Activated B cell treated with CpG ODN at 0.5 μM for 24 hours (primary cell): ENCODE data around the gene DNAJC27. TPM values are rescaled to one million over a fixed set of nuclear protein-coding genes. Genes with fewer than 3 reads are reported as not detected.

ENCODE experiments used
- ATAC-seq: fragments of 200-7000 bp; cut with Tn5 transposase; one replicate; pipeline ENCODE4 v1.10.0; 2021; ENCODE audit warnings: low read depth, mild to moderate bottlenecking, moderate library complexity
- CTCF ChIA-PET: fragments of 350-600 bp; sonication (Branson Sonifier 250); formaldehyde crosslinking; loops from one replicate; lab custom pipeline; 2021; ENCODE audit warnings: antibody characterized with exemption; lab: Charles Lee
- POLR2A ChIA-PET: fragments of 350-600 bp; sonication (Branson Sonifier 250); formaldehyde crosslinking; loops from one replicate; lab custom pipeline; 2021; ENCODE audit warnings: antibody characterized with exemption; lab: Charles Lee
- DNase-seq: peaks from one replicate; pipeline ENCODE4 v3.0.0; 2022
- H3K27ac Mint-ChIP-seq: one replicate; pipeline ENCODE4 v1.8.0; 2020; ENCODE audit warnings: mixed read lengths
- H3K27me3 Mint-ChIP-seq: one replicate; pipeline ENCODE4 v1.8.0; 2021; ENCODE audit warnings: mixed read lengths
- H3K36me3 Mint-ChIP-seq: one replicate; pipeline ENCODE4 v1.8.0; 2021; ENCODE audit warnings: low read depth, mixed read lengths
- H3K4me1 Mint-ChIP-seq: one replicate; pipeline ENCODE4 v1.8.0; 2021; ENCODE audit warnings: mixed read lengths
- H3K4me3 Mint-ChIP-seq: one replicate; pipeline ENCODE4 v1.8.0; 2020; ENCODE audit warnings: mild to moderate bottlenecking, mixed read lengths
- H3K9me3 Mint-ChIP-seq: one replicate; pipeline ENCODE4 v1.8.0; 2020; ENCODE audit warnings: mixed read lengths
- intact Hi-C: fragments of 100-400 bp; cut with micrococcal nuclease; formaldehyde crosslinking; loops from one replicate; pipeline ENCODE4 v1.15.1; 2024
- total RNA-seq: library from RNA; stranded (reverse); gene quantifications from 2 replicates; pipeline ENCODE4 v1.2.3, GENCODE V29; 2022
- TF ChIP-seq, protein P1 (sequence below): fragments of 200-600 bp; IDR thresholded peaks from one replicate; pipeline ENCODE4 v1.8.0; 2022; ENCODE audit warnings: antibody characterized with exemption, mild to moderate bottlenecking

The DNAJC27 gene
- total RNA-seq, 1 donor from 2014 or later = 9.7 TPM

DNA sequence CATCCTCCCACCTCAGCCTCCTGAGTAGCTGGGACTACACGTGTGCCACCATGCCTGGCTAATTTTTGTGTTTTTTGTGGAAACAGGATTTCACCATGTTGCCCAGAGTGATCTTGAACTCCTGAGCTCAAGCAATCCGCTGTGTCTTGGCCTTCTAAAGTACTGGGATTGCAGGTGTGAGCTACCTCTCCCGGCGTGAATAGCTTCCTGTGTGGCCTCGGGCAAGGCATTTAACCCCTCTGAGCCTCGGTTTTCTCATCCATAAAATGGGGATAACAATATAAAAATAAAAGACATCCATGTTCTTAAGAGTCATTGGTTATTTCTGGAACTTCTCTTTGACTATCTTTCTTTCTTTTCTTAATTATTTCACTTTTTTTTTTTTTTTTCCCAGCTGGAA, 32.4 kb downstream of the DNAJC27 start:
- ChIA-PET POLR2A (interaction anchor here (0.7 kb wide), 1 partner anchor 126 kb away, joined by 3 read pairs; no protein-coding TSS in a partner anchor), CTCF (no interaction called here)
- Mint-ChIP-seq H3K4me1 (no peaks in the 10 kb centered on the region), H3K36me3 (peaks cover 3% of the 10 kb centered on the region), H3K27me3 (no peaks in the 10 kb centered on the region), H3K27ac (no peak overlapping the region), H3K9me3 (no peaks in the 10 kb centered on the region), H3K4me3 (no peak overlapping the region)
- TF ChIP-seq, protein P1, sequence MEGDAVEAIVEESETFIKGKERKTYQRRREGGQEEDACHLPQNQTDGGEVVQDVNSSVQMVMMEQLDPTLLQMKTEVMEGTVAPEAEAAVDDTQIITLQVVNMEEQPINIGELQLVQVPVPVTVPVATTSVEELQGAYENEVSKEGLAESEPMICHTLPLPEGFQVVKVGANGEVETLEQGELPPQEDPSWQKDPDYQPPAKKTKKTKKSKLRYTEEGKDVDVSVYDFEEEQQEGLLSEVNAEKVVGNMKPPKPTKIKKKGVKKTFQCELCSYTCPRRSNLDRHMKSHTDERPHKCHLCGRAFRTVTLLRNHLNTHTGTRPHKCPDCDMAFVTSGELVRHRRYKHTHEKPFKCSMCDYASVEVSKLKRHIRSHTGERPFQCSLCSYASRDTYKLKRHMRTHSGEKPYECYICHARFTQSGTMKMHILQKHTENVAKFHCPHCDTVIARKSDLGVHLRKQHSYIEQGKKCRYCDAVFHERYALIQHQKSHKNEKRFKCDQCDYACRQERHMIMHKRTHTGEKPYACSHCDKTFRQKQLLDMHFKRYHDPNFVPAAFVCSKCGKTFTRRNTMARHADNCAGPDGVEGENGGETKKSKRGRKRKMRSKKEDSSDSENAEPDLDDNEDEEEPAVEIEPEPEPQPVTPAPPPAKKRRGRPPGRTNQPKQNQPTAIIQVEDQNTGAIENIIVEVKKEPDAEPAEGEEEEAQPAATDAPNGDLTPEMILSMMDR = no peak
- DNase-seq = no peak
- intact Hi-C loops = no loop called here
- ATAC-seq = no peak

DNA sequence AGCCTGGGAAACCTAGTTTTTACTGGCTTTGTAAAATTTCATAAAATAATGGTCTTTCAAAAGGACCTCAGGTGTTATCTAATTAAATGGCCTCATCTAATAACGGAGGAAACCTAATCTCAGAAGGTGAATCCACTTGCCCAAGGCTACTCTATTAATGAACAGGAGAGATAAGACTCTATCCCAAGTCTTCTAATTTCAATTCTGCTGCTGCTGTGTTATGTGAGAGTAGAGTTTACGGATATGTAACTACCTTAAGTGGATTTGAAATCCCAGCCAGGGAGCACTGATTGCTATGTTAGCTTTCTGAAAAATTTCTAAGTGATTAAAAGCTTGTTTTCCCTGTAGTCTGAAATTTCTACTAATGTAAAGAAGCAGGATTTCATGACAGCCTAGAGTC, 34.5 kb downstream of the DNAJC27 start:
- H3K27me3 Mint-ChIP-seq = no peaks in the 10 kb centered on the region
- no peaks in the 10 kb centered on the region for H3K36me3 Mint-ChIP-seq
- H3K9me3 Mint-ChIP-seq = no peaks in the 10 kb centered on the region
- no peaks in the 10 kb centered on the region for H3K4me1 Mint-ChIP-seq
- H3K27ac Mint-ChIP-seq = no peak overlapping the region
- TF ChIP-seq, protein P1 = no peak
- DNase-seq (no peak), ATAC-seq (no peak)
- intact Hi-C loops = no loop called here
- CTCF ChIA-PET = no interaction called here
- POLR2A ChIA-PET = no interaction called here
- H3K4me3 Mint-ChIP-seq = no peak overlapping the region

DNA sequence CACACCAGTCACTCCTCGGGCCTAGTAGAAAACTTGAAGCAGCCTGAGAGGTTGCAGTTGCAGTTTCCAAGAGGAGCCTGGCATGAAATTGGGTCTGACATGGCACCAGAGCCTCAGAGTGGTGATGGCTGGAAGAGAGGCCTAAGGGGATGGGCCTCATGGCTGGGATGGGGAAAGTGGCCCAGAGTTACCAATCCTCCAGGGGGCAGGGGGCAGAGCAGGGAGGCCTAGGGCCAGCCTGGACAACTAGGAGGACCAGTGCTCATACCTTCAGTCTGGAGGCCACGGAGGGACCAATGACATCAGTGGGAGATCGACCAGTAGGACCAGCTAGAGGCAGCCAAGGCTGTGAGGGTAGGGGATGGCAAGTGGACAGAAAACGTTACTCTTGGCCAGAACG, 36.6 kb downstream of the DNAJC27 start:
- TF ChIP-seq, protein P1 = no peak
- Mint-ChIP-seq H3K9me3 (no peaks in the 10 kb centered on the region), H3K36me3 (no peaks in the 10 kb centered on the region), H3K4me1 (no peaks in the 10 kb centered on the region), H3K27ac (no peak overlapping the region), H3K4me3 (no peak overlapping the region), H3K27me3 (no peaks in the 10 kb centered on the region)
- no peak for ATAC-seq
- DNase-seq = no peak
- CTCF ChIA-PET = no interaction called here
- intact Hi-C loops = no loop called here
- POLR2A ChIA-PET = no interaction called here

DNA sequence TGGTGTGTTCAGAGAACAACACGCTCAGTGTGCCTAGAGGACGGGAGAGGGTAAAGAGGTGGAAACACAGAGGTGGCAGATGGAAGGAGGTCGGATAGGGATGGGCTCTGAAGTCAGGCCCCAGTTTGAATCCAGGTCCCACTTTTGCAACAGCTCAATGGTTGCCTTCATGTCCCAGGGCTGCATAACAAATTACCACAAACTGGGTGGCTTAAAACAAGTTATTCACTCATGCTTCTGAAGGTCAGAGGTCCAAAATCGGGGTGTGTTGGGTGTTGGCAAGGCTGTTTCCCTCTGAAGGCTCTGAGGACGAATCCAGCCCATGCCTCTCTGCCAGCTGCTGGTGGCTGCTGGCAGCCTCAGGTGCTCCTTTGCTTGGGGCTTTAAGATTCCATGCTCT, 39.0 kb downstream of the DNAJC27 start:
- H3K36me3 Mint-ChIP-seq = no peaks in the 10 kb centered on the region

DNA sequence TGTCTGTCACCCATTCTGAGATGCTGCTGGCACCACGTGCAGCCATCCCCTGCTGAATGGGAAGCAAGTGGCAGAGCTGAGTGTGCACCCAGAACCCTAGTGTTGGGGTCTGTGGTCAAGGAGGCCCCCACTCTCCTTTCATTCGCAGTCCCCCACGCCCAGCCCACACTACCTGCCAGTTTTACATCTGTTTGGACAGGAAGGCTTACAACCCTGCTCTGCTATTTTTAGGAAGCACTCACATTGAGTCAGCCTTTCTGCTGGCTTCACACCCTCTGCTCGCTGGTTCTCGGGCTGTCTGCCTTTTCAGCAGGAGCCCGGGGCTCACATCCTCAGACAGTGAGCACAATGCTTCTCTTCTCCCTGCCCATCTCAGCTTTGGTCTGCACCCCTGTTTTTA, 41.0 kb downstream of the DNAJC27 start:
- Mint-ChIP-seq H3K36me3 (no peaks in the 10 kb centered on the region), H3K27ac (no peak overlapping the region)

More for the DNA sequence above, 39.0 kb downstream of the DNAJC27 start:
- ChIA-PET POLR2A (no interaction called here), CTCF (no interaction called here)
- no peaks in the 10 kb centered on the region for H3K4me1 Mint-ChIP-seq
- ATAC-seq (no peak), DNase-seq (no peak)
- H3K27ac Mint-ChIP-seq = no peak overlapping the region
- H3K4me3 Mint-ChIP-seq = no peak overlapping the region
- no peaks in the 10 kb centered on the region for H3K27me3 Mint-ChIP-seq
- TF ChIP-seq, protein P1 = no peak
- no peaks in the 10 kb centered on the region for H3K9me3 Mint-ChIP-seq
- intact Hi-C loops = no loop called here

More for the DNA sequence above, 41.0 kb downstream of the DNAJC27 start:
- Mint-ChIP-seq H3K9me3 (no peaks in the 10 kb centered on the region), H3K4me1 (peaks cover 10% of the 10 kb centered on the region), H3K4me3 (no peak overlapping the region), H3K27me3 (no peaks in the 10 kb centered on the region)
- DNase-seq = no peak
- TF ChIP-seq, protein P1 = no peak
- intact Hi-C loops = no loop called here
- ATAC-seq = no peak
- POLR2A ChIA-PET = interaction anchor here (0.7 kb wide), 1 partner anchor 46 kb away, joined by 8 read pairs; no protein-coding TSS in a partner anchor
- CTCF ChIA-PET = no interaction called here
